ENCODE measurements around the gene HIVEP3. TPM values are rescaled to one million over a fixed set of nuclear protein-coding genes. Genes with fewer than 3 reads are reported as not detected.
A peak's percentile ranks its signal among the peaks of the same experiment; 100 is the strongest.

Gene HIVEP3
- total and polyA plus RNA-seq, 2 of the 13 experiments (the other 11 are each of a cell fraction or from before 2014, with no cell fraction given): 0.05 TPM; not detected in 1

DNA sequence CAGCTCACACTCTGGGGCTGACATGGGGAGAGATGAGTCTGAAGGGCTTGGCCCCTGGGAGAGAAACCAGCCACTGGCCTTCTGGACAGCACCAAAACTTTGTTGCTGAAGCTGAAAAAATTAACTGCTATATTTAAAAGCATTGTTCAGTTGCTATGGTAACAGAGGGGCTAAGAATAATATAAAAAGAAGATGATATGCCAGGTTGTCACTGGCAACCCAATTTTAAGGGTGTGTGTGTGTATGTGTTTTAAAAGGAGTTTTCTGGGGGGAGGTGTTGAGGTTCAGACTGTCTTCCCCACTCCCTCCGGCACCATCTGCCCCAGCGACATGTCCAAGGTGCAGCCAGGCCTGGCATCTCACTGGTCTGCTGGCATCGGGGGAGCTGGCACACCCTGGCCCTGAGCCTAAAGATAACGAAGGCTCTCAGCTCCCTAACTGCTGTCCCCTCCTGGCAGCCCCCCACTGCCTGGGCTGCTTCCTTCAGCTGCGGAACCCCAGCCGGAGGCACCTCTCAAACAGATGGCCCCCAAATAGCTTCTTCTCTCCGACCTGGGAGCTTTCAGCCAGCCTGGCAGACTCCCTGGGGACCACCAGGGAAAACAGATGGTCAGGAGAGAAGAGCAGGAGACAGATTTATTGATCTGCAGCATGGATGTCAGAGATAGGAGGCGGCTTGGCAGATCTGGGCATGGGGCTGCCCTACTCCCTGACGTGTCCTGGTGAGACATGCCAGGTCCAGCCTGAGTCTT, 203.9 kb downstream of the HIVEP3 start:
- no TSS peak for BruUV-seq (replicated peaks)
- Histone ChIP-seq H3K4me2 (ENCODE audit: low read depth, low read length) (no peak overlapping the region), H3K4me1 (ENCODE audit: insufficient read depth, low read length) (no peaks in the 10 kb centered on the region), H4K20me1 (ENCODE audit: insufficient read depth, low read length) (no peaks in the 10 kb centered on the region), H3K36me3 (replicated peaks in 1 of 2; ENCODE audit: control insufficient read depth in 1 of 2, insufficient read depth in 2 of 2, low read length in 2 of 2) (no peaks in the 10 kb centered on the region), H3K27me3 (ENCODE audit: control insufficient read depth in 1 of 2, insufficient read depth in 2 of 2, low read length in 2 of 2) (peaks cover 3 to 17% of the 10 kb centered on the region in 2 experiments; a peak in 2 of 5 replicates), H3K27ac (ENCODE audit: extremely low read length, insufficient read depth, low read length) (no peak overlapping the region), H2AFZ (ENCODE audit: low read length) (no peak overlapping the region), H3K79me2 (ENCODE audit: insufficient read depth, low read length) (no peaks in the 10 kb centered on the region), H3K4me3 (replicated peaks in 1 of 3; ENCODE audit: insufficient read depth in 1 of 3, low read depth in 2 of 3, low read length in 3 of 3) (no peak overlapping the region), H3K9ac (ENCODE audit: insufficient read depth, low read depth, low read length) (no peak overlapping the region), H3K9me3 (ENCODE audit: low read length) (no peaks in the 10 kb centered on the region)
- no peak for TF ChIP-seq ZBTB49 (CRISPR knock-in tag; IDR thresholded peaks at IDR 0.05; ENCODE audit: borderline replicate concordance)
- TF ChIP-seq RFX1 (IDR thresholded peaks at IDR 0.05): peak; percentile 45; the same call in 1 of the 2 replicates
- no peak for TF ChIP-seq ZNF430 (CRISPR knock-in tag; IDR thresholded peaks at IDR 0.05)
- TF ChIP-seq TCF12 (IDR thresholded peaks at IDR 0.05): no peak
- no peak for TF ChIP-seq TCF12 (CRISPR knock-in tag; IDR thresholded peaks at IDR 0.05)
- 59% methylated on average over 6 of the region's 9 CpGs for WGBS (ENCODE audit: low lambda C conversion rate)
- no peak for ATAC-seq
- in situ Hi-C loops (cut with HindIII; ENCODE audit: extremely low pct_ligation_motif_present, low pct_unique_long_range_greater_than_20kb) (no loop called here), intact Hi-C loops (cut with micrococcal nuclease; ENCODE audit: unreplicated experiment) (no loop called here)
- no peak for DNase-seq (ENCODE audit: low spot score)
- ChIA-PET CTCF (ENCODE audit: low intra/inter-chr PET ratio, low total read pairs) (no interaction called here), POLR2A (no interaction called here)
- no peak for FAIRE-seq

All from HepG2 (cell line).